Left ventricle myocardium inferior (tissue), 1 donor: ENCODE results near the gene MAST4. TPM values are rescaled to one million over a fixed set of nuclear protein-coding genes. Genes with fewer than 3 reads are reported as not detected.

ENCODE experiments used
- DNase-seq: peaks from one replicate; pipeline ENCODE4 v3.0.0-alpha.2; 2020
- H3K27ac ChIP-seq: fragments of 200-600 bp; replicated peaks from 2 replicates; pipeline ENCODE4 v1.8.0; 2021
- H3K27me3 ChIP-seq: fragments of 200-600 bp; 2 replicates; pipeline ENCODE4 v1.8.0; 2021; ENCODE audit warnings: low read depth
- H3K36me3 ChIP-seq: fragments of 200-600 bp; 2 replicates; pipeline ENCODE4 v1.8.0; 2021
- H3K4me1 ChIP-seq: fragments of 200-600 bp; 2 replicates; pipeline ENCODE4 v1.8.0; 2021
- H3K4me3 ChIP-seq: fragments of 200-600 bp; 2 replicates; pipeline ENCODE4 v1.8.0; 2021; ENCODE audit warnings: mild to moderate bottlenecking, moderate library complexity
- H3K9me3 ChIP-seq: fragments of 200-600 bp; replicated peaks from 2 replicates; pipeline ENCODE4 v1.8.0; 2021
- CTCF ChIP-seq: fragments of 200-600 bp; IDR thresholded peaks from 2 replicates; pipeline ENCODE4 v1.8.0; 2021; ENCODE audit warnings: antibody characterized with exemption, mild to moderate bottlenecking, borderline replicate concordance
- intact Hi-C: fragments of 100-400 bp; cut with micrococcal nuclease; formaldehyde crosslinking; loops from one replicate; pipeline ENCODE4 v1.11.0; 2022
- total RNA-seq: library from RNA; stranded (reverse); fragmentation: NEBNext Ultra II Directional; extraction: Animal tissue kit (Norgen Biotek cat#: 25700); gene quantifications from one replicate; pipeline ENCODE4 v1.2.1, GENCODE V29; 2021
- donor health status: DM: no; HTN: yes; CAD: no; lungs with severe emphysema.

The MAST4 gene
- total RNA-seq, 1 donor from 2014 or later: 55.7 TPM

GRCh38 chr5:66565878-66566277, 30.3 kb upstream of the MAST4 start:
- intact Hi-C loops: no loop called here
- no peak overlapping the region for H3K27ac ChIP-seq
- DNase-seq: no peak
- H3K4me1 ChIP-seq: no peaks in the 10 kb centered on the region
- H3K4me3 ChIP-seq: no peak overlapping the region
- H3K27me3 ChIP-seq: no peaks in the 10 kb centered on the region
- no peaks in the 10 kb centered on the region for H3K9me3 ChIP-seq
- no peak for TF ChIP-seq CTCF
- H3K36me3 ChIP-seq: no peaks in the 10 kb centered on the region

GRCh38 chr5:66567474-66567873, 28.7 kb upstream of the MAST4 start:
- H3K9me3 ChIP-seq: no peaks in the 10 kb centered on the region
- no peak for DNase-seq
- TF ChIP-seq CTCF: no peak
- H3K27ac ChIP-seq: no peak overlapping the region
- intact Hi-C loops: no loop called here
- no peak overlapping the region for H3K4me3 ChIP-seq
- no peaks in the 10 kb centered on the region for H3K36me3 ChIP-seq
- H3K27me3 ChIP-seq: peaks cover 7% of the 10 kb centered on the region
- H3K4me1 ChIP-seq: no peaks in the 10 kb centered on the region

- Histone ChIP-seq H3K9me3 (no peaks in the 10 kb centered on the region), H3K4me1 (peaks cover 3% of the 10 kb centered on the region), H3K36me3 (no peaks in the 10 kb centered on the region), H3K4me3 (no peak overlapping the region), H3K27me3 (peaks cover 7% of the 10 kb centered on the region), H3K27ac (no peak overlapping the region)
- intact Hi-C loops: no loop called here
- no peak for DNase-seq
- no peak for TF ChIP-seq CTCF
These were observed 26.0 kb upstream of the MAST4 start for GRCh38 chr5:66570201-66570600.

GRCh38 chr5:66573733-66574132, 22.5 kb upstream of the MAST4 start:
- Histone ChIP-seq H3K27me3 (peaks cover 7% of the 10 kb centered on the region), H3K4me3 (no peak overlapping the region), H3K9me3 (no peaks in the 10 kb centered on the region), H3K4me1 (peaks cover 3% of the 10 kb centered on the region), H3K36me3 (no peaks in the 10 kb centered on the region), H3K27ac (no peak overlapping the region)
- intact Hi-C loops: no loop called here
- DNase-seq: no peak
- no peak for TF ChIP-seq CTCF

GRCh38 chr5:66582499-66583165, 13.6 kb upstream of the MAST4 start:
- H3K4me3 ChIP-seq: no peak overlapping the region
- peak overlapping the region; percentile 16 for H3K27ac ChIP-seq
- no peaks in the 10 kb centered on the region for H3K27me3 ChIP-seq
- no peak for DNase-seq
- intact Hi-C loops: no loop called here
- no peaks in the 10 kb centered on the region for H3K9me3 ChIP-seq
- TF ChIP-seq CTCF: no peak
- no peaks in the 10 kb centered on the region for H3K36me3 ChIP-seq
- H3K4me1 ChIP-seq: peaks cover 10% of the 10 kb centered on the region
